WI38 (cell line): ENCODE data around the gene MYCBP.
A peak's percentile ranks its signal among the peaks of the same experiment; 100 is the strongest.

ENCODE experiments used
- H3K4me3 ChIP-seq: 2 replicates; pipeline ENCODE4 v1.5.1; 2011; ENCODE audit warnings: low read depth, mild to moderate bottlenecking, control low read depth, low read length
- TF ChIP-seq, protein P1 (sequence below): IDR thresholded peaks from 2 replicates; pipeline ENCODE4 v1.5.1; 2012; ENCODE audit warnings: low read depth, mild to moderate bottlenecking, control low read depth, low read length

Gene MYCBP

DNA sequence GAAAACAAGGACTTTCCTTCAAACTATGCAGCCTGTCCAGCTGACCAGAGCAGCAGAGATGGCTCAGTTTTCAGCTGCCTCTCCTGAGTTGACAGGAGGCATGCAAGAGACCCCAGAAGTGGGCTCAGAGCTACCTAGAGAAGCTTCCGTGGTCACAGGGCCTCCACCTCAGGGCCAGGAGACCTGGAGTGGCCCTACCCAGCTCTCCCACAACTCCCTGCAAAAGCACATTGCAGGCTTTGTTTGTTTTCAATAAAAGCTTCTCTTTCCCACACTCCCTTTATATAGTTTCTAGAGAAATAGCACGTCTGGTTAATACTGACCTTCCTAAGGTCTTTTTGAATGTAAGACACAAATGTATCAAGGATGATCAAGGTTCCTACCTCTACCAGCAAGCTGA is 53.6 kb downstream of the MYCBP start:
- H3K4me3 ChIP-seq = no peak overlapping the region
- TF ChIP-seq, protein P1, sequence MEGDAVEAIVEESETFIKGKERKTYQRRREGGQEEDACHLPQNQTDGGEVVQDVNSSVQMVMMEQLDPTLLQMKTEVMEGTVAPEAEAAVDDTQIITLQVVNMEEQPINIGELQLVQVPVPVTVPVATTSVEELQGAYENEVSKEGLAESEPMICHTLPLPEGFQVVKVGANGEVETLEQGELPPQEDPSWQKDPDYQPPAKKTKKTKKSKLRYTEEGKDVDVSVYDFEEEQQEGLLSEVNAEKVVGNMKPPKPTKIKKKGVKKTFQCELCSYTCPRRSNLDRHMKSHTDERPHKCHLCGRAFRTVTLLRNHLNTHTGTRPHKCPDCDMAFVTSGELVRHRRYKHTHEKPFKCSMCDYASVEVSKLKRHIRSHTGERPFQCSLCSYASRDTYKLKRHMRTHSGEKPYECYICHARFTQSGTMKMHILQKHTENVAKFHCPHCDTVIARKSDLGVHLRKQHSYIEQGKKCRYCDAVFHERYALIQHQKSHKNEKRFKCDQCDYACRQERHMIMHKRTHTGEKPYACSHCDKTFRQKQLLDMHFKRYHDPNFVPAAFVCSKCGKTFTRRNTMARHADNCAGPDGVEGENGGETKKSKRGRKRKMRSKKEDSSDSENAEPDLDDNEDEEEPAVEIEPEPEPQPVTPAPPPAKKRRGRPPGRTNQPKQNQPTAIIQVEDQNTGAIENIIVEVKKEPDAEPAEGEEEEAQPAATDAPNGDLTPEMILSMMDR = no peak

DNA sequence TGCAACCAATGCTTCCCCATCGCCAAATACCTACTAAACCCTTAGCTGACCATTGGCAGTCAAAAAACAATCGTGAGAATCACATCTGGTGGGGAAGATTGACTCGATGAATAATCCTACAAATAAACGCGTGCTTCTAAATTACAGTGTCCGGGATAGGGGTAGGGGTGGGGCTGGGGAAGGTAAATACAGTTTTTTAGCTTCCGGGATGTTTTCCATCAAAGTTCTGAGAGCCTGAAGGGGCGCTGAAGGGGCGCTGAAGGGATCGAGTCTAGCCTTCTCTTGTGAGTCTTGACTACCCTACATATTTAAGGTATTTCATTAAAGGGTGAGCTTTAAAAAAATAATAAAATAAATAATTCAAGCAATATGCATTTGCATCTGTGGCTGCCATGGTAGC is 54.1 kb downstream of the MYCBP start:
- TF ChIP-seq, protein P1 = no peak
- H3K4me3 ChIP-seq = no peak overlapping the region

DNA sequence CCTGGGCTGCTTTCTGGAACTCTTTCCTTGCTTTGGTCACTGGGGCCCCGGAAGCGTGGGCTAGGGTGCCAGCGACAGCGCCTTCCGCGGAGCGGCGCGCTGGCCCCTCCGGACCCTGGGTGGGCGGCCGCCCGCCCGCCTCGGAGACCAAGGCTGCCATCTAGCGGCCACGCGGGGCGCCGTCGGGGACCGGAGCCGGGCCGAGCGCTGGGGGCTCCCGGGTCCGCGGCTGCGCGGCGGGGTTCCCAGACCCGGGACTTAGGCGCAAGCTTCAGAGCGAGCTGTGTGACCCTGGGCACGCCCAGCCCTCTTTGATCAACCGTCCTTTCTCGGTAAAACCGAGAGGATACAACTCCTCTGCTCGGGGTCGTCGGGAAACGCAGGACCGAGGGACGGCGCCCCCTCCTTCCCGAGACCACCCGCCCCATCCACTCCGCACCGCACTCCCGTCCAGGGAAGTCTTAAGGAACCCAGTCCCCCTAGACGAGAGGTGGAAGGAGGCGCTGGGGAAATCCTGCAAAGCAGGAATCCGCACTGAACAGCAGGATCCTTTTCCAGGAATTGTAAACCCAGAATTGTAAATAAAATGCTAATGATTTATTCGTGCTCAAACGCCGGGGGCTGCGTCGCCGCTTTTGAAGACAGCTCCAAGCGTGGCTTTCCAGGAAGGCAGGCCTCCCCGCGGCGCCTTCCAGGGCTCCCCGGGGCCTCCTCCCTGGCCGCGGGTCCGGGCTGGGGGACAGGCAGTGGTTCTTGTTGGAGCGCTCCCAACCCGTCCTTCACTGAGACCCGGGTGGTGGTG is 54.8 kb downstream of the MYCBP start:
- TF ChIP-seq, protein P1 = peak; percentile 30; the same call in 1 of the 2 replicates
- no peak overlapping the region for H3K4me3 ChIP-seq

DNA sequence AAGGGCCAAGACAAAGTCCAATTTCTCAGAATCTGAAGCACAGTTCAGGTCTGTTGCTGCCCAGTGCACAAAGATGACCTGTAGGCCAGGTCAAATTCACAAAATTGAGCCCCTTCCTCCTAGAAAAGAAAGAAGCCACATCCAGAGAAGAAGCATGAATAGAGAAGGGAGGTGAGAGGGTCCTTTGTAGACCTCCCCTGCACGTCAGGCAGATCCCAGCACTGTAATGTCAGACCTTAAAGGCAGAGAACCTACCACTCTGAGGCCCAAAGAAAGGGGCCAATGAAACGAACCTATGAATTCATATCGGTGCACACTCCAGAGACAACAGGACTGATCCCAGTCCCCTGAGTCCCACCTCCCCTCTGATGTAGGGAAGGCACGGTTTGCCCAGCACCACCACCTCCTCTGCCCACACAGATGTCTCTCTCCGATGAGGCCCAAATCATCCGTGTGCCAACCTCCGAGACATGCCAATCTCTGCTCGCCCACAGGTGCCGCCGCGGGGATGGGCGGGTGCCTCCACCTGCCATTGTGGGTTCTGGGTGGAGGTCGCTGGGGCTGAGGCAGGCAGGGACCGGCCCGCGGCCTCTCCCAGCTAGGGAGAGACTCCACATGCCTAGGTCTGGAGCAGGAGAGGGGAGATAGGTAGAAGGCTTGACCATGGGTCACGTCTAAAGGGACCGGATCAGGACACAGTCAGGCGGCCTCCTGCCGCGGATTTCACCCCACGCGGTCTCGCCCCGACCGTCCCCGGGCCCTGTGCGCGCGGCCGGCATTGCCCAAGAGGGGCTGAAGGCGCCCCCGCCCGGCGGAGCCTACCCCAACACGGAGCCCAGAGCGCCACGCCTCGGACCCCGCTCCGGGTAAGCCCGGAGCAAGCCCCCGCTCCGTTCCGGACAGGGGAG is 55.6 kb downstream of the MYCBP start:
- no peak overlapping the region for H3K4me3 ChIP-seq
- TF ChIP-seq, protein P1 = no peak

DNA sequence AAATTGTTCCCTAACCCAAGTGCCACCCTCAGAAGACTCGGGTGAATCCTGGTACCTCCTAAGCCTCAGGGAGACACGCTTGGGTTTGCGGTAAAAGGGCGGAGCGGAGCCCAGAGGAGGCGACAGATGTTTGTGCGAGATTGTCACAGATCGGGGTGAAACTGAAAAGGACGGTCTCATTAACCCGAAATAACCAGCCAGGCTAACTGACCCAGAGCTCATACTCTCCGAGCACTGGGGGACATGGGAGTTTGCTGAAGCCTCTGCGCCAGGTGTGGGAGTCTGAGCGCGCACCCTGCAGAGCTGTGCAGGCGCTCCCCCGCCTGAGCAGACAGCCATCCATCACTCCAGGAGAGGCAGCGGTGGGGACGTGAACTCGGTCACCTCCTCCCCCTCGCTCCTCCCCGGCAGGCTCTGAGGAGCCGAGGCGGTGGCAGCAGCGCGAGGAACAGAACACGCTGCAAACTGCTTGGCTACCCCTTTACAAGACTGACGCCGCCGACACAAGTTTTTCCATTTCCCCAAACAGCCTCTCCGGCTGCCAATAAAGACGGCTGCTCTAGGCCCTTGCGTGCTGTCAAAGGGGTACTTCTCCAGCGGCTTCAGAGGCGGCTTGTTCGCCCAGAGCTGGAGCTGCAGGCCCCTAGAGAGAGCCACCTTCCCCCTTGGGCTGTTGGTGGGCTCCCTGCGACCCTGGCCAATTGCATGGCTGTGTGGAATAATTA is 57.1 kb downstream of the MYCBP start:
- TF ChIP-seq, protein P1 = no peak
- no peak overlapping the region for H3K4me3 ChIP-seq

DNA sequence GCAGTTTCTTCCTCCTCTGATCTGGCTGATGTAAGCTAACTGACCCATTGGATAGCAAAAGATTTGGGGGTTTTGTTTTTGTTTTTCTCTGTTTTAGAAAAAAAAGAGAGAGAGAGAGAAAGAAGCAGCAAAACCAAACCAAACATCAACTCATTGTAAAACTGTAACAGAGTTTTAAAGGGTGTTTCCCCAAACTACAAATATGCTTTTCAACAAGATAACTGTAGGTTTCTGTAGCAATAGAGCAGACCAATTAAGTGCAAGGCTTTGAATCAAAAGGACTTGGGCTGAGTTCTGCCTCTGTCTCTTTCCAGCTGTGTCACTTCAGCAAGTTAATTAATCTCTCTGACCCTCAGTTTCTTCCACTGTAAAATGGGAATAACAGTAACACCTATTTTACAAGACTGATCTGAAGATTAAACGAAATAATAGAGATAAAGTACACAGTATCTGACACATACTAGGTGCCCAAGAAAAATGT is 58.1 kb downstream of the MYCBP start:
- TF ChIP-seq, protein P1 = no peak
- H3K4me3 ChIP-seq = no peak overlapping the region
